ENCODE measurements around the gene RPP14.

Gene RPP14

DNA sequence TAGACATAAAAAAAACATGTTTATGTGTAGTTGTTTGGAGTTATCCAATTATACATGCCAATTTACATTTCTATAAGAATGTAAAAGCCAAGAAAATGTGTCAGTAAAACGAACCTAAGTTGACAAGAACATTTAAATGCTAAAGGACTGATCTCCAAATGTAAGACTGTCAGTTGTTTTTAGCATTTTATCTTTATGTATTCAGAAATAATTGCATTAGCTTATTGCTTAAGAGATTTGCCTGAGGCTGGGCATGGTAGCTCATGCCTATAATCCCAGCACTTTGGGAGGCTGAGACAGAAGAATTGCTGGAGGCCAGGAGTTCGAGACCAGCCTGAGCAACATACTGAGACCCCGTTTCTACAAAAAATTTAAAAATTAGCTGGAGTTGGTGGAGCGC is 53.6 kb downstream of the RPP14 start:
- no peak for DNase-seq

DNA sequence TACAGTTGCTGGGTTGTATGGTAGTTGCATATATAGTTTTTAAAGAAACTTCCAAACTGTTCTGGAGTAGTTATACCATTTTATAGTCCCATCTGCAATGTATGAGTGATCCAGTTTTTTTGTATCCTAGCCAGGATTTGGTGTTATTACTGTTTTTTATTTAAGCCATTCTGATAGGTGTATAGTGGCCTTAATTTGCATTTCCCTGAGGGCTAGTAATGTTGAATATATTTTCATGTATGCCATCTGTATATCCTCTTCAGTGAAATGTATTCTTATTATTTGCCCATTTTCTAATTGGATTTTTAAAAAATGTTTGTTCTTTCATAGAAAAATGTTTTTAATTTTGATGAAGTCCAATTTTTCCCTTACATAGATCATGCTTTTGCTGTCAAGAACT is 55.8 kb downstream of the RPP14 start:
- DNase-seq, result no peak

DNA sequence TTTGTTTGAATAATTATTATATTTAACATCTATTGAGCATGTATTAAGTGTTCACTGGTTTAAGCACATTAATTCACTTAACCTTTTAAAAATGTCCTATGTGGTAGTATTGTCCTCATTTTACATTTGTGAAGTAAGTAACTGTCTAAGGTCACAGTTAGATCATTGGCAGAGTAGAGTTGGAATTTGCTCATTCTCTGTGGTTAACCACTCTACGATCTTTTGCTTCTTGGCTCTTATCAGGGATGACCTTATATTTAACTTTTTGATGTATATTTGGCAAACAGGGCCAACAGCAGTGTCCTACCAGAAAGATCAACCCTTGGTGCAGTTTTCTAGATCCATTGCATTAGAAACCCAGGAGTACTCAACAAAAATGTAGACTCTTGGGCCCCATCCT is 60.7 kb downstream of the RPP14 start:
- no peak for DNase-seq

DNA sequence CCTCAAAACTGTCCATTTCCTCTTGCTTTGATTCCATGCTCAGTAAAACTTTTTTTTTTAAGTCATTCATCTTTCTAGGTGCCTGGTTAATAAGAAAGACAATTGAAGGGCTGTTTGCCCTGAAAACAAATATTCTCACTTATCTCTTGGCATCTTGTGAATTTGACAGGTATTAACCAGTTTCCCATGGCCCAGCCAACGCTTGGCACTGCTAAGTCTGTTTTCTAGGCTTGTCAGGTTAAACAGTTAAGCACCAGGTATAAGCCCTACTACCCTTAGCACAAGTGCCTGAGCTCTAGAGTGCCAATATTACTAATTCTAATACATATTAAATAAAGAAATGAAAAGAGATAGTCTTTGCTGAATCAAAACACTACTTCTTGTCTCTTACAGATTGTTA is 63.0 kb downstream of the RPP14 start:
- DNase-seq, result no peak
